GM19324 (cell line): Measurements from ENCODE around the gene ZNF382.
A peak's percentile ranks its signal among the peaks of the same experiment; 100 is the strongest.
"Not testable (repeated sequence)": the region's sequence is repeated elsewhere in the genome, so short reads cannot be mapped to it uniquely, and the experiment has no call there.

Source experiments
- ATAC-seq: cut with Tn5 transposase; IDR thresholded peaks from one replicate; pipeline ENCODE4 v1.9.1; 2021; ENCODE audit warnings: mild to moderate bottlenecking, moderate library complexity; ENCODE audit not compliant: unreplicated experiment, low FRiP score

Gene ZNF382

GRCh38 chr19:36605101-36605876 is at the start of gene ZNF382:
Gene ZNF382 (plus strand): TSS chr19:36605313. CDS start chr19:36609915, 4,602 bp downstream.
- ATAC-seq: peak; percentile 63

- no peak for ATAC-seq
These were observed 40.7 kb upstream of the ZNF382 start for GRCh38 chr19:36564391-36564790.

- no peak for ATAC-seq
These were observed 32.5 kb upstream of the ZNF382 start for GRCh38 chr19:36572593-36573019.

GRCh38 chr19:36573020-36573894 is 31.9 kb upstream of the ZNF382 start, which contains the start of gene ZNF529:
Gene ZNF529 (minus strand): TSS chr19:36573292. CDS start chr19:36572346, 946 bp downstream.
- ATAC-seq: peak; percentile 93

GRCh38 chr19:36573895-36574720 is 31.0 kb upstream of the ZNF382 start:
- ATAC-seq: no peak

DNA sequence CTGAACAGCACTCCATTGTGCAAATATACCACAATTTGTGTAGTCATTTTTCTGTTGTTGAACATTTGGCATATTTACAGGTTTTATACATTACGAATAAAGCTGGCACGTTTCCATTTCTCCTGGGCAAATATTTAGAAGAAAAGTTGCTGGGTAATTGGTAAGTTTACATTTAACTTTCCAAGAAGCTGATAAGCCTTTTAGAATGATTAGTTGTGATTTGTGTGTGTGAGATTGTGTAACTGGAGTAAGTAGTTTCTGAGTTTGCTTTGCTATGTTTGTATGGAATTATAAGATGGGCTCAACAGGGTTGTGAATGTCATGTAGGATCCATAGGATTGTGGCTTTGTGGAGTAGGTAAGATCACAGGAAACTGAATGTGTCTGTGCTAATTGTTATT is 30.4 kb upstream of the ZNF382 start:
- ATAC-seq: no peak

GRCh38 chr19:36577271-36577996 is 27.7 kb upstream of the ZNF382 start:
- ATAC-seq: no peak

DNA sequence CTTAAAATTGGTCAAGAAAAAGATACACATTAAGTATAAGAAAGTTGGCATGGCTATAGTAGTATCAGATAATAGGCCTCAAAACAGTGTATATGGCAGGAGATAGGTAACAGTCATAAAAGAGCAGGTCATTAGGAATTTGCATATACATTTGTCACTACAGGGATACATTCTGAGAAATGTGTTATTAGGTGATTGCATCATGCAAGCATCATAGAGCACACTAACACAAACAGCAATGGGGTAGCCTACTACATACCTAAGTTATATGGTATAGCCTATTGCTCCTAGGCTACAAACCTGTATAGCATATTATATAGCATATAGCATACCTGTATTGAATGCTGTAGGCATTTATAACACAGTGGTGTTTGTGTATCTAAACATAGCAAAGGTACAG is 25.9 kb upstream of the ZNF382 start:
- ATAC-seq: no peak

DNA sequence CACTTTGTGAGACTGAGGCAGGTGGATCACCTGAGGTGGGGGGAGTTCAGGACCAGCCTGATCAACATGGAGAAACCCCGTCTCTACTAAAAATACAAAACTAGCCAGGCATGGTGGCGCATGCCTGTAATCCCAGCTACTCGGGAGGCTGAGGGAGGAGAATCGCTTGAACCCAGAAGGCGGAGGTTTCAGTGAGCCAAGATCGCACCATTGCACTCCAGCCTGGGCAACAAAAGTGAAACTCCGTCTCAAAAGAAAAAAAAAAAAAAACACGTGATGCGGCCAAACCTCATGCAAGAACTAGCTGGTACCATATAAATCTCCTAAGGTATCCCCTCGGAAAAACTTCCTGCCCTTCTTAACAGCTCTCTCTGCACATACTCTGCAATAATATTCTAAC is 2.4 kb upstream of the ZNF382 start:
- not testable (repeated sequence) for ATAC-seq

GRCh38 chr19:36604656-36605100 is 435 bp upstream of the ZNF382 start:
- peak; percentile 59 for ATAC-seq

GRCh38 chr19:36605877-36606478 is 865 bp downstream of the ZNF382 start:
- ATAC-seq: no peak

- ATAC-seq: no peak
These were observed 21.9 kb downstream of the ZNF382 start for GRCh38 chr19:36627057-36627456.

- ATAC-seq: no peak
These were observed 30.2 kb downstream of the ZNF382 start for GRCh38 chr19:36635342-36635741.

DNA sequence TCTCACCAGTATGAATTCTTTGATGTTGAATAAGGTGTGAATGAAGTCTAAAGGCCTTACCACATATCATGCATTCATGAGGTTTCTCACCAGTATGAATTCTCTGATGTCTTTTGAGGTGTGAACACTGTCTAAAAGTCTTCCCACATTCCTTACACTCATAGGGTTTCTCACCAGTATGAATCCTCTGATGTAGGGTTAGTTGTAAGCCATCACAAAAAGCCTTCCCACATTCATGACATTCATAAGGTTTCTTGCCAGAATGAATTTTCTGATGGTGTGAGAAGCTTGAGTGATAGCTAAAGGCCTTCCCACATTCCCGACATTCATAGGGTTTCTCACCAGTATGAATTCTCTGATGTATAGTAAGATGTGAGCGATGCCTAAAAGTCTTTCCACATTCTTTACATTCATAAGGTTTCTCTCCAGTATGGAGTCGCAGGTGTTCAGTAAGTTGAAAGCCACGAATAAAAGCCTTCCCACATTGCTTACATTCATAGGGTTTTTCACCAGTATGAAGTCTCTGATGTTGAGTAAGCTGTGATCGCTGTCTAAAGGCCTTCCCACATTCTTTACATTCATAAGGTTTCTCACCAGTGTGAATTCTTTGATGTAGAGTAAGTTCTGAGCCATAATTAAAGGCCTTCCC is 33.9 kb downstream of the ZNF382 start:
- no peak for ATAC-seq

- ATAC-seq: no peak
These were observed 41.6 kb downstream of the ZNF382 start for GRCh38 chr19:36646746-36647145.

DNA sequence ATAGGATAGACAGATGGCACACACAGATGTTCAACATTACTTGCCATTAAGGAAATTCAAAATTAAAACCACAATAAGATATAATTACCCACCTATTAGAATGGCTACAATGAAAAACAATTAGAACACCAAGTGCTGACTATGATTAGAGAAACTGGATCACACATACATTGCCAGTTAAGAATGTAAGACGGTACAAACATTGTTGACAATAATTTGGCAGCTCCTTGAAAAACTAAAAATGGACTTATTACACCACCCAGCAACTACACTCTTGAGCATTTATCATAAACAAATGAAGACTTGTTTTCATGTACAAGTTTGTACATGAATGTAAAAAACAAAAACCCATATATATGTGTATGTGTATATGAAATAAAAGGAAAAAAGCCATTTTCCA is 47.8 kb downstream of the ZNF382 start:
- no peak for ATAC-seq

GRCh38 chr19:36665832-36666231 is 60.7 kb downstream of the ZNF382 start:
- no peak for ATAC-seq

DNA sequence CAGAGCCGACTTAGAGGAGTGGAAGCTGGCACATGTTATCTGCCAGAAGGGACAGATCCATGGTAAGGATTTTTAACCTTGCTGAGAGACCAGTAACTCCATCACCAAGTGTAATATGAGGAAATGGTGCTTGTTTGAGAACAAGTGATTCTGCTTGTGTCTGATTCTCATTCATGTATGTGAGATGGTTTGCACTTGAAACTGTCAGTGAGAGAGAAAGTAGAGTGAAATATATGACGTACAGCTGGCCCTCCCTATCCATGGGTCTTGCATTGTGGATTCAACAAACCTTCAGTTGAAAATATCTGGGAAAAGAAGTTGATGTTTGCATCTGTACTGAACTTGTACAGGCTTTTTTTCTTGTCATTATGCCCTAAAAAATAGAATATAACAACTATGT is 63.5 kb downstream of the ZNF382 start:
- ATAC-seq: no peak

DNA sequence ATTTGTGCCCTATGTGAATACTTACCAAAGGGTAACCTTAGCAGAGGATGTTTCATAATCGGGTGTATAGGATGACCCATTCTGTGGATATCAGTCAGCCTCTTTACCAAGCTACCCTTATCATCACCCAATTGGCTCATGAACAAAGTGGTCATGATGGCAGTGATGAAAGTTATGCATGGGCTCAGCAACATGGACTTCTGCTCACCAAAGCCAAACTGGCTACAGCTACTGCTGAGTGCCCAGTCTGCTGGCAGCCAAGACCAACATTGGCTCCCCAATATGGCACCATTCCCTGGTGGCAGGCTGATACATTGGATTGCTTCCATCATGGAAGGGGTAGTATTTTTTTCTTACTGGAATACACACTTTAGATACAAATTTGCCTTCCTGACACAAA is 67.3 kb downstream of the ZNF382 start:
- no peak for ATAC-seq
